SJCRH30 (cell line): ENCODE data around the gene PIK3R2. TPM values are rescaled to one million over a fixed set of nuclear protein-coding genes. Genes with fewer than 3 reads are reported as not detected.

Source experiments
- DNase-seq, 2 experiments: peaks; one replicate each; pipeline ENCODE4 v3.0.0-alpha.2; 2015 to 2020
- H3K27ac ChIP-seq: fragments of 250-450 bp; sonication (Bioruptor Pico); 2 replicates; pipeline ENCODE4 v1.5.1; 2020; ENCODE audit warnings: mild to moderate bottlenecking, moderate library complexity
- H3K27me3 ChIP-seq: fragments of 250-450 bp; sonication (Bioruptor Pico); 2 replicates; pipeline ENCODE4 v1.5.1; 2020; ENCODE audit warnings: mild to moderate bottlenecking, moderate library complexity
- H3K36me3 ChIP-seq: fragments of 250-450 bp; sonication (Bioruptor Pico); 2 replicates; pipeline ENCODE4 v1.5.1; 2020; ENCODE audit warnings: mild to moderate bottlenecking, moderate library complexity
- H3K4me1 ChIP-seq: fragments of 250-450 bp; sonication (Bioruptor Pico); 2 replicates; pipeline ENCODE4 v1.5.1; 2020; ENCODE audit warnings: mild to moderate bottlenecking, moderate library complexity
- H3K4me3 ChIP-seq: fragments of 250-450 bp; sonication (Bioruptor Pico); 2 replicates; pipeline ENCODE4 v1.5.1; 2020; ENCODE audit warnings: mild to moderate bottlenecking, moderate library complexity
- H3K9me3 ChIP-seq: fragments of 250-450 bp; sonication (Bioruptor Pico); replicated peaks from 2 replicates; pipeline ENCODE4 v1.5.1; 2020; ENCODE audit warnings: mild to moderate bottlenecking, moderate library complexity
- total RNA-seq: library from RNA; depleted of rRNA; stranded (reverse); fragments of >200 nt; shearing (Covaris generic); gene quantifications from 2 replicates; pipeline ENCODE4 v1.2.3, GENCODE V29; 2014

The PIK3R2 gene
- total RNA-seq, 1 experiment from 2014 or later = 35.0 TPM

GRCh38 chr19:18192673-18193387 is 39.9 kb downstream of the PIK3R2 start, which contains the start of gene MPV17L2:
Gene MPV17L2 (plus strand): TSS chr19:18193218. CDS start chr19:18193282, 64 bp downstream.
- peak; percentile 100 for DNase-seq
- Histone ChIP-seq H3K4me3 (peak within 1 kb of the TSS; percentile 80), H3K36me3 (no peaks in the 10 kb centered on the region), H3K27me3 (no peaks in the 10 kb centered on the region), H3K4me1 (no peaks in the 10 kb centered on the region), H3K9me3 (no peaks in the 10 kb centered on the region), H3K27ac (peak within 1 kb of the TSS; percentile 29)

- no peaks in the 10 kb centered on the region for H3K27me3 ChIP-seq
- H3K4me3 ChIP-seq = peak overlapping the region; percentile 80
- H3K9me3 ChIP-seq = no peaks in the 10 kb centered on the region
- no peaks in the 10 kb centered on the region for H3K4me1 ChIP-seq
- no peaks in the 10 kb centered on the region for H3K36me3 ChIP-seq
- peak; percentile 42 to 47 for DNase-seq
- H3K27ac ChIP-seq = peak overlapping the region; percentile 29; the same call in 1 of the 2 replicates
Measured at GRCh38 chr19:18193388-18194180, 40.6 kb downstream of the PIK3R2 start.

- no peaks in the 10 kb centered on the region for H3K9me3 ChIP-seq
- no peaks in the 10 kb centered on the region for H3K4me1 ChIP-seq
- H3K27ac ChIP-seq = no peak overlapping the region
- no peaks in the 10 kb centered on the region for H3K36me3 ChIP-seq
- no peak for DNase-seq
- peak overlapping the region; percentile 80 for H3K4me3 ChIP-seq
- H3K27me3 ChIP-seq = no peaks in the 10 kb centered on the region
Measured at GRCh38 chr19:18194181-18194530, 41.2 kb downstream of the PIK3R2 start.

- Histone ChIP-seq H3K27me3 (no peaks in the 10 kb centered on the region), H3K36me3 (no peaks in the 10 kb centered on the region), H3K4me1 (no peaks in the 10 kb centered on the region), H3K27ac (no peak overlapping the region), H3K9me3 (no peaks in the 10 kb centered on the region), H3K4me3 (no peak overlapping the region)
- DNase-seq = peak; percentile 37 to 44
Measured at GRCh38 chr19:18194554-18195238, 41.7 kb downstream of the PIK3R2 start.

GRCh38 chr19:18196511-18196845 is 43.5 kb downstream of the PIK3R2 start:
- H3K4me1 ChIP-seq = no peaks in the 10 kb centered on the region
- no peaks in the 10 kb centered on the region for H3K36me3 ChIP-seq
- no peaks in the 10 kb centered on the region for H3K27me3 ChIP-seq
- no peaks in the 10 kb centered on the region for H3K9me3 ChIP-seq
- DNase-seq = no peak
- H3K4me3 ChIP-seq = no peak overlapping the region
- H3K27ac ChIP-seq = no peak overlapping the region

GRCh38 chr19:18197306-18197705 is 44.3 kb downstream of the PIK3R2 start:
- H3K4me1 ChIP-seq = no peaks in the 10 kb centered on the region
- H3K4me3 ChIP-seq = no peak overlapping the region
- H3K27me3 ChIP-seq = no peaks in the 10 kb centered on the region
- no peaks in the 10 kb centered on the region for H3K9me3 ChIP-seq
- no peak for DNase-seq
- no peak overlapping the region for H3K27ac ChIP-seq
- H3K36me3 ChIP-seq = no peaks in the 10 kb centered on the region

GRCh38 chr19:18197941-18198340 is 45.0 kb downstream of the PIK3R2 start:
- no peak overlapping the region for H3K4me3 ChIP-seq
- H3K9me3 ChIP-seq = no peaks in the 10 kb centered on the region
- no peak overlapping the region for H3K27ac ChIP-seq
- no peak for DNase-seq
- H3K4me1 ChIP-seq = peaks cover 1% of the 10 kb centered on the region; the same call in 1 of the 2 replicates
- no peaks in the 10 kb centered on the region for H3K27me3 ChIP-seq
- H3K36me3 ChIP-seq = no peaks in the 10 kb centered on the region

GRCh38 chr19:18198374-18198773 is 45.4 kb downstream of the PIK3R2 start:
- peaks cover 4% of the 10 kb centered on the region; the same call in 1 of the 2 replicates for H3K4me1 ChIP-seq

GRCh38 chr19:18202397-18202777 is 49.4 kb downstream of the PIK3R2 start:
- H3K27me3 ChIP-seq = 0 out of 2 replicates have a peak, but pooled peaks cover 3% of the 10 kb centered on the region
- DNase-seq = no peak
- H3K9me3 ChIP-seq = no peaks in the 10 kb centered on the region
- no peaks in the 10 kb centered on the region for H3K36me3 ChIP-seq
- H3K4me3 ChIP-seq = no peak overlapping the region
- H3K4me1 ChIP-seq = peaks cover 4% of the 10 kb centered on the region; the same call in 1 of the 2 replicates
- no peak overlapping the region for H3K27ac ChIP-seq

More at GRCh38 chr19:18198374-18198773, 45.4 kb downstream of the PIK3R2 start:
- DNase-seq = no peak
- no peaks in the 10 kb centered on the region for H3K36me3 ChIP-seq
- H3K9me3 ChIP-seq = no peaks in the 10 kb centered on the region
- H3K27ac ChIP-seq = no peak overlapping the region
- H3K27me3 ChIP-seq = 0 out of 2 replicates have a peak, but pooled peaks cover 3% of the 10 kb centered on the region
- H3K4me3 ChIP-seq = no peak overlapping the region

- peaks cover 4% of the 10 kb centered on the region; the same call in 1 of the 2 replicates for H3K4me1 ChIP-seq
- H3K9me3 ChIP-seq = no peaks in the 10 kb centered on the region
- no peaks in the 10 kb centered on the region for H3K36me3 ChIP-seq
- peak; percentile 48 to 62 for DNase-seq
- H3K27me3 ChIP-seq = 0 out of 2 replicates have a peak, but pooled peaks cover 3% of the 10 kb centered on the region
- peak overlapping the region; percentile 56 for H3K4me3 ChIP-seq
- no peak overlapping the region for H3K27ac ChIP-seq
Measured at GRCh38 chr19:18202778-18203407, 49.9 kb downstream of the PIK3R2 start.

GRCh38 chr19:18203408-18203862 is 50.5 kb downstream of the PIK3R2 start:
- no peak overlapping the region for H3K27ac ChIP-seq
- H3K4me3 ChIP-seq = peak overlapping the region; percentile 56
- H3K9me3 ChIP-seq = no peaks in the 10 kb centered on the region
- H3K4me1 ChIP-seq = peaks cover 4% of the 10 kb centered on the region; the same call in 1 of the 2 replicates
- H3K27me3 ChIP-seq = 0 out of 2 replicates have a peak, but pooled peaks cover 3% of the 10 kb centered on the region
- peak; percentile 30 to 36 for DNase-seq
- no peaks in the 10 kb centered on the region for H3K36me3 ChIP-seq

- Histone ChIP-seq H3K27me3 (0 out of 2 replicates have a peak, but pooled peaks cover 3% of the 10 kb centered on the region), H3K27ac (peak within 1 kb of the TSS; percentile 82), H3K4me3 (peak within 1 kb of the TSS; percentile 57), H3K36me3 (no peaks in the 10 kb centered on the region), H3K4me1 (peaks cover 4% of the 10 kb centered on the region; the same call in 1 of the 2 replicates), H3K9me3 (no peaks in the 10 kb centered on the region)
- peak; percentile 100 for DNase-seq
Measured at GRCh38 chr19:18203863-18204393, 51.0 kb downstream of the PIK3R2 start, which contains the start of gene RAB3A. Gene RAB3A (minus strand): TSS chr19:18204042. CDS start chr19:18202740, 1,302 bp downstream.

GRCh38 chr19:18204394-18205199 is 51.6 kb downstream of the PIK3R2 start:
- DNase-seq = peak; percentile 75 to 94
- peaks cover 4% of the 10 kb centered on the region; the same call in 1 of the 2 replicates for H3K4me1 ChIP-seq
- H3K4me3 ChIP-seq = peak overlapping the region; percentile 57
- H3K27ac ChIP-seq = peak overlapping the region; percentile 82
- H3K27me3 ChIP-seq = 0 out of 2 replicates have a peak, but pooled peaks cover 3% of the 10 kb centered on the region
- H3K36me3 ChIP-seq = no peaks in the 10 kb centered on the region
- H3K9me3 ChIP-seq = no peaks in the 10 kb centered on the region
